Mesothelial cell of epicardium (in vitro differentiated cells): ENCODE data around the gene ADAM12. TPM values are rescaled to one million over a fixed set of nuclear protein-coding genes. Genes with fewer than 3 reads are reported as not detected.
"Not testable (repeated sequence)": the region's sequence is repeated elsewhere in the genome, so short reads cannot be mapped to it uniquely, and the experiment has no call there.

Experiments
- DNase-seq, 2 experiments: peaks; one replicate each; pipeline ENCODE4 v3.0.0; 2021; ENCODE audit warnings: low spot score in 2 of 2; ENCODE audit not compliant: unreplicated experiment in 2 of 2
- H3K27ac Mint-ChIP-seq: 2 replicates; pipeline ENCODE4 v1.8.0; 2021; ENCODE audit warnings: mixed read lengths
- H3K27me3 Mint-ChIP-seq: 2 replicates; pipeline ENCODE4 v1.8.0; 2021; ENCODE audit warnings: low read depth, mixed read lengths
- H3K36me3 Mint-ChIP-seq: 2 replicates; pipeline ENCODE4 v1.8.0; 2021; ENCODE audit warnings: mixed read lengths
- H3K4me1 Mint-ChIP-seq: 2 replicates; pipeline ENCODE4 v1.8.0; 2021; ENCODE audit warnings: mixed read lengths
- H3K4me3 Mint-ChIP-seq: 2 replicates; pipeline ENCODE4 v1.8.0; 2021; ENCODE audit warnings: mild to moderate bottlenecking, moderate library complexity, mixed read lengths
- H3K9me3 Mint-ChIP-seq: 2 replicates; pipeline ENCODE4 v1.8.0; 2021; ENCODE audit warnings: mixed read lengths
- CTCF ChIP-seq: fragments of 200-600 bp; sonication (generic); IDR thresholded peaks from one replicate; pipeline ENCODE4 v1.5.0; 2021; ENCODE audit warnings: antibody characterized with exemption; ENCODE audit not compliant: unreplicated experiment
- total RNA-seq: library from RNA; stranded (reverse); gene quantifications from 3 replicates; pipeline ENCODE4 v1.2.1, GENCODE V29; 2021

Gene ADAM12
- total RNA-seq, 1 donor from 2014 or later, result 13.3 TPM

GRCh38 chr10:125976960-125977605, 411.2 kb downstream of the ADAM12 start:
- Mint-ChIP-seq H3K27ac (no peak overlapping the region), H3K36me3 (no peaks in the 10 kb centered on the region), H3K4me1 (no peaks in the 10 kb centered on the region), H3K27me3 (no peaks in the 10 kb centered on the region), H3K4me3 (no peak overlapping the region), H3K9me3 (peaks cover 12% of the 10 kb centered on the region)
- no peak for TF ChIP-seq CTCF
- DNase-seq, result no peak

- not testable (repeated sequence) for H3K36me3 Mint-ChIP-seq, H3K4me1 Mint-ChIP-seq, DNase-seq, H3K4me3 Mint-ChIP-seq, H3K27ac Mint-ChIP-seq, H3K27me3 Mint-ChIP-seq
- peaks cover 14% of the 10 kb centered on the region for H3K9me3 Mint-ChIP-seq
These were observed 418.1 kb downstream of the ADAM12 start for GRCh38 chr10:125970077-125970630.

GRCh38 chr10:125967533-125967932, 420.7 kb downstream of the ADAM12 start:
- no peaks in the 10 kb centered on the region for H3K4me1 Mint-ChIP-seq
- peaks cover 2% of the 10 kb centered on the region for H3K36me3 Mint-ChIP-seq
- H3K9me3 Mint-ChIP-seq, result peaks cover 17% of the 10 kb centered on the region
- no peak for TF ChIP-seq CTCF
- no peak overlapping the region for H3K27ac Mint-ChIP-seq
- DNase-seq, result no peak
- H3K27me3 Mint-ChIP-seq, result no peaks in the 10 kb centered on the region
- no peak overlapping the region for H3K4me3 Mint-ChIP-seq

GRCh38 chr10:125964558-125964957, 423.7 kb downstream of the ADAM12 start:
- TF ChIP-seq CTCF, result no peak
- H3K27ac Mint-ChIP-seq, result no peak overlapping the region
- H3K27me3 Mint-ChIP-seq, result no peaks in the 10 kb centered on the region
- H3K9me3 Mint-ChIP-seq, result peaks cover 21% of the 10 kb centered on the region
- H3K4me1 Mint-ChIP-seq, result no peaks in the 10 kb centered on the region
- no peak for DNase-seq
- H3K4me3 Mint-ChIP-seq, result no peak overlapping the region
- peaks cover 8% of the 10 kb centered on the region for H3K36me3 Mint-ChIP-seq
